Urinary bladder (tissue), 4 donors: Measurements from ENCODE around the gene PDIK1L. TPM values are rescaled to one million over a fixed set of nuclear protein-coding genes. Genes with fewer than 3 reads are reported as not detected.

Experiments used
- DNase-seq: peaks from one replicate; pipeline ENCODE4 v3.0.0-alpha.2; 2015; ENCODE audit errors: extremely low spot score
- H3K27ac ChIP-seq: one replicate; pipeline ENCODE4 v1.5.1; 2013; ENCODE audit warnings: low read depth, mild to moderate bottlenecking, moderate library complexity
- H3K36me3 ChIP-seq: one replicate; pipeline ENCODE4 v1.6.1; 2013; ENCODE audit warnings: mild to moderate bottlenecking, moderate library complexity; ENCODE audit not compliant: insufficient read depth
- H3K4me1 ChIP-seq: one replicate; pipeline ENCODE4 v1.6.1; 2013; ENCODE audit warnings: mild to moderate bottlenecking, moderate library complexity; ENCODE audit not compliant: insufficient read depth
- H3K4me3 ChIP-seq: one replicate; pipeline ENCODE4 v1.5.1; 2013; ENCODE audit warnings: low read depth, low read length
- WGBS: extraction: QIAGEN DNeasy Blood & Tissue Kit; methylation state at CpG from one replicate; pipeline ENCODE4 v1.1.7; 2013; 5-methylcytosine and 5-hydroxymethylcytosine counted together
- polyA plus RNA-seq: library from polyadenylated mRNA; stranded (reverse); fragments of 200-250 nt; gene quantifications from one replicate; pipeline ENCODE4 v1.2.3, GENCODE V29; 2013
- total RNA-seq: library from RNA; depleted of rRNA; stranded (reverse); fragments of >200 nt; gene quantifications from one replicate; pipeline ENCODE4 v1.2.3, GENCODE V29; 2014
- donor health status: healthy with polysubstance abuse.
- donor health status: healthy.

The PDIK1L gene
- total and polyA plus RNA-seq, 2 donors = 4.4 to 18.6 TPM

DNA sequence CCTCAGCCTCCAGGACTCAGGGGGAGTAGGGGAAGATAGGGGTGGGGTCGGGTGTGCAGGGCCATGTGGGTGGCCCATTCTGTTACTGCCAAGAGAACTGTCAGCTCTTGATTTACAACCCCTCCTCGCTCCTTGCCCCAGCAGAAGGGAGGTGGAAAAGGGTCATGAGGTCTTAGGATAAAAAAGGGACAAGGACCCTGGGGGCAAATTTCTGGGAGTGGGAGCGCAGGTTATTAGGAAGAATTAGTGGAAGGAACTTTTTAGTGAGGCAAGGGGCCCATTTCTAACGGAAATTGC is 48.1 kb downstream of the PDIK1L start:
- H3K4me1 ChIP-seq = no peaks in the 10 kb centered on the region
- DNase-seq = no peak
- no peak overlapping the region for H3K27ac ChIP-seq
- 65% methylated on average over 4 of the region's 4 CpGs for WGBS
- H3K36me3 ChIP-seq = no peaks in the 10 kb centered on the region
- H3K4me3 ChIP-seq = peak overlapping the region; percentile 24

DNA sequence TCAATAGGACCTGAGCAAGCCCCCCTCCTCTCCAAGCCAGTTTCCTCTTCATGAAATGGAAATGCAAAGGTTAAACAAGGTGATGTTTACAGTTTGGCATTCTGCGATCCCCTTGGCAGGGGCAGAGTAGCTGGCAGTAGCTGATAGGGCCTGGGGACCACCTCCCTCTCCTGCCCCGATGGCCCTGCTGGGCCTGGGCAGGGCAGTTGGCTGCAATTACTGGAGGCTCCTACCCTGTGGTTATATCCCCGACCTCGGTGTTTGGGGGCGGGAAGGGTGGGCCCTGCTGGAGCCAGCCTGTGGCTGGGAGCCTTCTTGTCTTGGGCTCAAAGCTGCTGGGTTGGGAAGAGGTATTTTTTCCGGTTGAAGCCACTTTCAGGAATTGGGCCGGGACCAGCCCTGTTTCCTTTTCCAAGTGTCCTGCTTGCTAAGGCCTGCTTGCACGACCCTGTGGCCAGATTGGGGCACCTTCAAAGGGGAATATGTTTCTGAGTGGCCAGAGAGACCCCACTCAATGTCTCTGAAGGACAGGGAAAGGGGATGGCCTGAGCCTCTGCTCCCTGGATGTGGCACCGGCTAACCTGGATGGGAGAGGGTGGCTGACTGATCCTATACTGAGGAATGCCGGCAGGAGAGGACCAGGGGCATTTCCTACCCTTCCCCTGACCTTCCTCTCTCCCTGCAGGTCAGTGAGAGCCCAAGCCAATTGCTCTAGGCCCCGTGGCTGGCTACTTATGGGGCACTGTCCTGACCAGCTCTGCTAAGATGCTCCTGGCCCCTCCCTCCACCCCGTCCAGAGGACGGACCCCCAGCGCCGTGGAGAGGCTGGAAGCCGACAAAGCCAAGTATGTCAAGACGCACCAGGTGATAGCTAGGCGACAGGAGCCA is 49.1 kb downstream of the PDIK1L start:
- Histone ChIP-seq H3K27ac (no peak overlapping the region), H3K4me1 (no peaks in the 10 kb centered on the region), H3K36me3 (no peaks in the 10 kb centered on the region), H3K4me3 (peak overlapping the region; percentile 44)
- DNase-seq = no peak
- WGBS = 49% methylated on average over 18 of the region's 18 CpGs

DNA sequence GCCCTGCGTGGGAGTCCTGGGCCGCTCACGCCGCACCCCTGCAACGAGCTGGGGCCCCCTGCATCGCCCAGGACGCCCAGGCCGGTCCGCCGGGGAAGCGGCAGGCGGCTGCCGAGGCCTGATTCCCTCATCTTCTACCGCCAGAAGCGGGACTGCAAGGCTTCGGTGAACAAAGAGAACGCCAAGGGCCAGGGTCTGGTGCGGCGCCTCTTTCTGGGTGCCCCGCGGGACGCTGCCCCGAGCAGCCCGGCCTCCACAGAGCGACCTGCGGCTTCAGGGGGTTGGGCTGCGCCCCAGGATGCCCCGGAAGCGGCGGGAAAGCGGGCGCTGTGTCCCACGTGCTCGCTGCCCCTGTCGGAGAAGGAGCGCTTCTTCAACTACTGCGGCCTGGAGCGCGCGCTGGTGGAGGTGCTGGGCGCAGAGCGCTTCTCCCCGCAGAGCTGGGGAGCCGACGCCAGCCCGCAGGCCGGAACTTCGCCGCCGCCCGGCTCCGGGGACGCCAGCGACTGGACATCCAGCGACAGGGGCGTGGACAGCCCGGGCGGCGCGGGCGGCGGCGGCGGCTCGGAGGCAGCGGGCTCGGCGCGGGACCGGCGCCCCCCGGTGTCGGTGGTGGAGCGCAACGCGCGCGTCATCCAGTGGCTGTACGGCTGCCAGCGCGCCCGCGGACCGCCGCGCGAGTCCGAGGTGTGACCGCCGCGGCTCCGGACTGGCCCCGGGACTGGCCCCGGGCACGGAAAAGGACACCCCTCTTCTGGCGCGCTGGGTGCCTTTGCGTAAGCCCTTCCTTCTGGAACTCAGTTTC is 50.0 kb downstream of the PDIK1L start:
- 1% methylated on average over 98 of the region's 98 CpGs for WGBS
- DNase-seq = no peak
- Histone ChIP-seq H3K4me1 (no peaks in the 10 kb centered on the region), H3K4me3 (peak overlapping the region; percentile 44), H3K27ac (no peak overlapping the region), H3K36me3 (no peaks in the 10 kb centered on the region)

DNA sequence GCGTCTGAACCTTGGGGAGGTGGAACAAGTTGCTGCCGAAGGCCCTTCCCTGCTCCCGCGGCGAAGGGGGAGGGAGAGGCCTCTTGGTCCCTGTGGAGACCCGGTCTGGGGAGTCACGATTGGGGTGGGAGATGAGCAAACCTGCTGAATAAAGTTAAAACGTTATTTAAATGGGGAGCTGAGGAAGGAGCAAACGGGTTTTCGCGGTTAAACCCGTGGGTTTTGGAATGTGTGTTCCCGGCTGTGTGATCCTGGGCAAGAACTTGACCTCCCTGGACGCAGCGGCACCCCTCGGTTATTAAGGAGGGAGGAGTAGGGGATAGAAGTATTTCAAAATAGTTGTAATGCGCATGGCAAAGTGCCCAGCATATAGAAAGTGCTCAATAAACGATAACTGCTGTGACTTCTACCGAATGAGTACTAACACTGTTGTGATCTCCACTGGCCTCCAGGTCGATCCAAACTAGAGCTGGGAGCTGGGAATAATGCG is 50.6 kb downstream of the PDIK1L start:
- Histone ChIP-seq H3K4me1 (no peaks in the 10 kb centered on the region), H3K36me3 (no peaks in the 10 kb centered on the region), H3K27ac (no peak overlapping the region), H3K4me3 (peak overlapping the region; percentile 44)
- DNase-seq = no peak
- 35% methylated on average over 21 of the region's 21 CpGs for WGBS

DNA sequence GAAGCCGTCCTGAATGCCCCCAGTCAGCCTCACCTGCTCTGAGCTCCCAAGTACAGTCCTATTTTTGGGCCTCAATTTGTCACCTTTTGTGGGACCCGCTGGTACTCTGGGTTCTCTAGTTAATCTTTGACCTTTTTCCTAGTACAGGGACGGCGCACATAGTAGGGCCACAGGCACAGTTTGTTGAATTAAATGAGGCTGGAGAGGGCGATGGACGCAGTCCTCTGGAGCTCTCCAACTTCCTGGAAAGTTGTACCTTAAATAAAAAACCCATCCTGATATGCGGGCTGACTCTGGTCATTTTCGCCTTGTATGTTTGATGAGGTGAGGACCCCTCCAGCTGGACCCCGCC is 52.0 kb downstream of the PDIK1L start:
- Histone ChIP-seq H3K27ac (no peak overlapping the region), H3K4me3 (no peak overlapping the region), H3K4me1 (no peaks in the 10 kb centered on the region), H3K36me3 (no peaks in the 10 kb centered on the region)
- no peak for DNase-seq
- WGBS = 55% methylated on average over 9 of the region's 9 CpGs

DNA sequence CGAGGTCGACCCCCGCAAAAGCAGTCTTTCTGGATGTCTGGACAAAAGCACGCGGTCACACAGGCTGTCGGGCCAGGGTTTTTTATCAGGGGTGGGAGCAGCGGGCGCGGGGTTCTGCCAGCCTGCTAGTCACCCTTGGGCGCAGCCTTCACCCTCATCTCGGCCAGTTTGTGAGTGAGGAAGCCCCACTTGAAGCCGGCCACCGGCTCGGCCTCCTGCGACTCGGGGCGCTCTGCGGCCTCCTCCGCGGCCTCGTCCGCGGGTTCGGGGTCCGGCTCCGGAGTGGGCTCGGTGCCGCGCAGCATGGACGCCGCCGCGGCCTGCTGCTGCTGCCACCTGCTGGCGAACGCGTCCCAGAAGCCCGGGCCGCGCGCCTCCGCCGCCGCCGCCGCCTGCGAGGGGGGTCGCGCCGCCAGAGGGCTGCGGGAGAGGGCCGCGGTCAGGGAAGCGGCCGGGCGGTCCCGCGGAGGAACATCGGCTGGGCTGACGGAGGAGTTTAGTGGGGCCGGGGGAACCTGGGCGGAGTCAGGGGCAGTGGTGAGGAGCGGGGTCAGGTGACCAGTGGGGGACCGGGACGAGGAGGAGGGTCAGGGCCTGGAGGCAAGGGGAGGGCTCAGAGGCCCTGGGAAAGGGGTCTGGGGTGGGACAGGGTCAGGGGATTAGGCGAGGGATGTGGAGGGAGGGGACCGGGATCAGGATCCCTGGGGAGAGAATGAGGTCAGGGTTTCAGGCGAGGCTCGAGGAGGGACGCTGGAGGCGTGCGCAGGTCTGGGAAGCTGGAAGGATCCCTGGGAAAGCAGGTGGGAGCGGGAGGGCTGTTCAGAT is 52.6 kb downstream of the PDIK1L start:
- WGBS = 8% methylated on average over 72 of the region's 72 CpGs
- Histone ChIP-seq H3K4me1 (no peaks in the 10 kb centered on the region), H3K27ac (no peak overlapping the region), H3K4me3 (peak overlapping the region; percentile 29), H3K36me3 (no peaks in the 10 kb centered on the region)
- no peak for DNase-seq

DNA sequence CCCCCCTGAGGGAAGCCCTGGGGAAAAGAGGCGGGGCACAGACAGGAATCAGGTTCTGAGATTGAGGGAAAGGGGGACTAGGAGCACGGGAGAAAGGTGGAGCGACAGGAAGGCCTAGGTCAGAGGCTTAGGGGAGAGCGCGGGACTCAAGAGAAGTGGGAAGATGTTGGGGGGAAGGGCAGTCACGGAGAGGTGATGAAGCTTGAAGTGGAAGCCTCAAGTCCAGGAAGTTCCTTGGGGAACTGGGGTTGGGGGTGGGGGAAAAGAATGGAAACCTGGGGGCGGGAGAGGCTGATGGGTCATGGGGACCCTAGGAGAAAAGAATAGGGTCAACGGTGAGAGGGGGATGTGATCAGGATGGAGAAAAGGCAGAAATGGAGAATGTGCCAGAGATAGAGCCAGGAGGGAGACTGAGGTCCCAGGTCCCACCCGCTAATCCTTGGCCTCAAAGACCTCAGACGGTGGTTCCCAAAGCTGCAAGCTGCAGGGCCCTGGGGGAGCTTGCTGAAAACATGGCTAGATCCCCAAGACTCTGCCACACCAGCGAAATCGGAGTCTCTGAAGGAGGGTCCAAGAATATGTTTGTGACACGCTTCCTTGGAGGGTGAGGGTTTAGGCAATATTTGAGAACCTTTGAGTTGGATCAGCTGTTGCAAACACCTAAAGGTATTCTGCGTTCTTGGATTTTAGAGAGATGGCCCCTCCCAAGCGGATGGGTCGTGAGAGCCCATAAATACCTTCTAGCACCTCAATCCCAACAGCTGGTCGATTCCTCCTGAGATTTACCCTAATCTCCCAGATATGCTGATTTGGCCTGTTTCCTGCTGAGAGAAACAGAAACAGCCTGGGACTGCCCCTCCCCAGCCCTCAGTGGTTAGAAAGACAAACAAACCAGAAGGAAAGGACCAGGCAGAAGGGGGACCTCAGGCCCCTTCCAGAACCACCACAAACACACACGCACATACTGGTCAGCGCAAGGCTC is 53.5 kb downstream of the PDIK1L start:
- no peak overlapping the region for H3K27ac ChIP-seq
- no peaks in the 10 kb centered on the region for H3K4me1 ChIP-seq
- H3K36me3 ChIP-seq = no peaks in the 10 kb centered on the region
- 57% methylated on average over 19 of the region's 19 CpGs for WGBS
- H3K4me3 ChIP-seq = no peak overlapping the region
- no peak for DNase-seq

DNA sequence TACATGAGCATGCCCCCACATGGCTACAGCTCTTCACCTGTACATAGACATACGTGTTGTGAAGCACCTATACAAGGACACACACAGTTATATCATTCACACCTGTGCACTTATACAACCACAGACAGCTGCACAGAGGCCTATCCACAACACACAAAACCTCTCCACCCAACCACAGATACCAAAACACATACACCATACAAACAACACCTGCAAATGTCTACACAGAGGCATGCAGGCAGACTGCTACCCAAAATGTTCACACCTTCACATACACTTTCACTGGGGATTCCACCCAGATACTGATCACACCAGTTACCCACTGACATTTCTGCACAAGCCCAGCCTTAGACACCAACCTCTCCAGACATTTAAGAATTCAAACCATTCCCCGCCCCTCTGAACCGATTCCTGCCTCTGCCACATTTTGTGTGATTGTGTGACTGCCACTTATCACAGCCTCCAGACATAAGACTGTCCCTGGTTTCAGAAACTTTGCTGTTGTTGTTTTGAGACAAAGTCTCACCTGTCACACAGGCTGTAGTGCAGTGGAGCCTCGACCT is 55.2 kb downstream of the PDIK1L start:
- no peak for DNase-seq
- WGBS = 85% methylated on average over 4 of the region's 4 CpGs
- H3K36me3 ChIP-seq = no peaks in the 10 kb centered on the region
- no peak overlapping the region for H3K27ac ChIP-seq
- no peak overlapping the region for H3K4me3 ChIP-seq
- no peaks in the 10 kb centered on the region for H3K4me1 ChIP-seq

DNA sequence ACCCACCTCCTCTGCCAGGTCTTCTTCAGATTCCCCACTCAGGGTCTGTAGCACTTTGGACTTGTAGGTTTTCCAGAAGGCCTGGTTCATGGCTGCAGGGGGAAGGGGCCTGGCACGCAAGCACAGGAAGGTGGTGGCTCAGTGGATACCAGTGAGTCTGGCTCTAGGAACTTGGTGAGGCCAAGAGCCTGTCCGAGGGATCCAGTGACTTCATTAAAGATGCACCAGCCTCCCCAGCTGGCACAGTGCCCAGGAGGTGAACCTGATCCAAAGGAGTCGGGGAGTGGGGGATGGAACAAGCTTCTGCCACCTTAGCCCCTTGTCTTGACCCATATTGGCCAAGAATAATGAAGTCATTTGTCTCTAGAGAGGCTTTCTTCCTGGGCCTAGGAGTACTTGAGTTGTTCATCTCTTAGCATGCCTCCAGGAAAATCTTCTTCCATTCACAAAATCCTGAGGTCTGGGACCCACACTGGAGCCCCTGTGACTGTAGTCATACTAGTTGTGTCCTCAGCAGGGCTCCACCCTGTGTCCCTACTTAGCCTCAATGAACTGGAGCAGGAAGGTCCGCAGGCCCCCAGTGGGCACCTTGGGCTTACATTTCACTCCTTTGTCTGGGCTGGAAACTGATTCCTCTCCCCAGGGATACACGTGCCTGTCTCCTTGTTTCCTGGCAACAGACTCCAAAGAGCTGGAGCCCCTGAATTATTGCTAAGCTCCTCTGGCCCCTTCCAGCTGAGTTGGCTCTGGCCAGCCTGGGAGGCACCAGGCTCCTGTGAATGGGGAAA is 57.0 kb downstream of the PDIK1L start, which contains the start of gene C1orf232:
Gene C1orf232 (minus strand): TSS at position 554 of the 788 bp plus-strand sequence. CDS start 464 bp downstream, at position 90.
- Histone ChIP-seq H3K27ac (no peak within 1 kb of the TSS), H3K36me3 (no peaks in the 10 kb centered on the region), H3K4me3 (peak within 1 kb of the TSS; percentile 58), H3K4me1 (no peaks in the 10 kb centered on the region)
- WGBS = 60% methylated on average over 5 of the region's 5 CpGs
- DNase-seq = no peak

DNA sequence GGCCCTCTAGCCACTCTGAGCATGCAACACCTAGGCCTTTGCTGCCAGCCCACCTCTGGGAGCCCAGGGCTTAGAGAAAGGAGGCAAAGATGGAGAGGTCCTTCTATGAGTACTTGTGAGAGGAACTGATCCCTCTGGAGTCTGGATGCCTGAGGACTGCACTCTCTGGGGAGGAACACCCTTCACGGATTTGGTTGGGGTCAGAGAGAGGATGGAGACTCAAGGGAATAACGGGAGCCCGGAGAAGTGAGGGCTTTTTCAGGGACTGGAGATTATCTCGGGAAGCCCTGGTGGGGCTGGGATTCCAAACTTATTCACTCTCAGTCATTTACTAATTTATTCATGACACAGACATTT is 57.6 kb downstream of the PDIK1L start:
- Histone ChIP-seq H3K4me3 (no peak overlapping the region), H3K27ac (no peak overlapping the region), H3K36me3 (no peaks in the 10 kb centered on the region), H3K4me1 (no peaks in the 10 kb centered on the region)
- no peak for DNase-seq
- WGBS = 47% methylated on average over 4 of the region's 4 CpGs

DNA sequence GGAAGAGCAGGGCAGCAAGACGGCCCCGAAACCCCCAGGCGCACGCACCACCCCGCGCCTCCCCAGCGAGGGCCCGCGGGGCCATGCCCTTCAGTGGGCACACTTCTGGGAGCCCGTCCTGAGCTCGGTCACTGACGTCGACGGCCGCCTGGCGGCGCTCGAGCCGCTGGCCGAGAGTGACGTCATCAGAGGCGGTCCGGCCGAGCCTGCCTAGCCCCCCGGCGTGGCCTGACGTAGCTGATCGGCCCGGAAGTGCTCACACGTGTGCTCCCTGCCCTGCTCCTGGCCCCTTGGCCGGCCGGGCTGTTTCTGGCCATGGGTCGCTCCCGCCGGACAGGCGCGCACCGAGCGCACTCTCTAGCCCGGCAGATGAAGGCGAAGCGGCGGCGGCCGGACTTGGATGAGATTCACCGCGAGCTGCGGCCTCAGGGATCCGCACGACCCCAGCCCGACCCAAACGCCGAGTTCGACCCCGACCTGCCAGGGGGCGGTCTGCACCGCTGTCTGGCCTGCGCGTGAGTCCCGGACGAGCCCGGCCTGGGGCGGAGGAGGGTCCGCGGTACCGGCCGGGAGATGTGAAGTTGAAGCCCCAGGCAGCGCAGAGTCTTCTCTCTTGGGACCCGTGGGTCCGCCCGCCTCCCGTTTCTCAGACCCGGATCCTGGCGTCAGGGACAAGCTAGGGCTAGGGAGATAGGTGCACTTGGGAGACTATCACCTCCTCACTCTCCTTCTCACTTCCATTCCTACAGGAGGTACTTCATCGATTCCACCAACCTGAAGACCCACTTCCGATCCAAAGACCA is 58.2 kb downstream of the PDIK1L start, which contains the start of gene ZNF593:
Gene ZNF593 (plus strand): TSS at position 240 of the 803 bp plus-strand sequence. CDS start 76 bp downstream, at position 316.
- peak; percentile 71 for DNase-seq
- no peaks in the 10 kb centered on the region for H3K36me3 ChIP-seq
- WGBS = 1% methylated on average over 76 of the region's 76 CpGs
- no peak within 1 kb of the TSS for H3K27ac ChIP-seq
- H3K4me3 ChIP-seq = peak within 1 kb of the TSS; percentile 58
- no peaks in the 10 kb centered on the region for H3K4me1 ChIP-seq
